Thoracic aorta (tissue), 2 donors: ENCODE data around the gene SEPTIN8. TPM values are rescaled to one million over a fixed set of nuclear protein-coding genes. Genes with fewer than 3 reads are reported as not detected.

Experiments used
- ATAC-seq: fragments of 150-250 bp; one replicate; pipeline ENCODE4 v1.8.0; 2017; ENCODE audit warnings: low read depth; ENCODE audit not compliant: insufficient number of reproducible peaks, low FRiP score
- DNase-seq: peaks from one replicate; pipeline ENCODE4 v3.0.0-alpha.2; 2020; ENCODE audit warnings: low spot score
- H3K27ac ChIP-seq, 2 donors: fragments of 200-600 bp; sonication (generic); 1 replicate in 1 of 2; 2 replicates in 1 of 2; pipeline ENCODE4 v1.5.1; 2016; ENCODE audit warnings: mild to moderate bottlenecking in 2 of 2, moderate library complexity in 2 of 2
- H3K27me3 ChIP-seq: fragments of 200-600 bp; sonication (generic); replicated peaks from 2 replicates; pipeline ENCODE4 v1.6.0; 2016; ENCODE audit warnings: mild to moderate bottlenecking; ENCODE audit not compliant: insufficient read depth
- H3K36me3 ChIP-seq: fragments of 200-600 bp; sonication (generic); one replicate; pipeline ENCODE4 v1.5.1; 2016
- H3K4me1 ChIP-seq, 2 donors: fragments of 200-600 bp; sonication (generic); 1 replicate in 1 of 2; 2 replicates in 1 of 2; pipeline versions ENCODE4 v1.5.1 to v1.6.0; 2016; ENCODE audit warnings: low read depth in 2 of 2, mild to moderate bottlenecking in 1 of 2; ENCODE audit not compliant: control insufficient read depth in 1 of 2
- H3K4me3 ChIP-seq: fragments of 200-600 bp; sonication (generic); 2 replicates; pipeline ENCODE4 v1.5.1; 2016; ENCODE audit warnings: mild to moderate bottlenecking
- H3K9me3 ChIP-seq: fragments of 200-600 bp; sonication (generic); 2 replicates; pipeline ENCODE4 v1.5.1; 2016
- total RNA-seq, 2 donors: library from RNA; depleted of rRNA; stranded (reverse); fragments of >200 nt; gene quantifications; one replicate each; pipeline versions ENCODE4 v1.1.0 to v1.2.3, GENCODE V29; 2016
- TF ChIP-seq, protein P1 (sequence below): fragments of 200-600 bp; sonication (generic); IDR thresholded peaks from one replicate; pipeline ENCODE4 v1.5.1; 2019; ENCODE audit warnings: antibody characterized with exemption

SEPTIN8 gene
- total RNA-seq, 2 donors from 2014 or later: 85.7 to 111 TPM

DNA sequence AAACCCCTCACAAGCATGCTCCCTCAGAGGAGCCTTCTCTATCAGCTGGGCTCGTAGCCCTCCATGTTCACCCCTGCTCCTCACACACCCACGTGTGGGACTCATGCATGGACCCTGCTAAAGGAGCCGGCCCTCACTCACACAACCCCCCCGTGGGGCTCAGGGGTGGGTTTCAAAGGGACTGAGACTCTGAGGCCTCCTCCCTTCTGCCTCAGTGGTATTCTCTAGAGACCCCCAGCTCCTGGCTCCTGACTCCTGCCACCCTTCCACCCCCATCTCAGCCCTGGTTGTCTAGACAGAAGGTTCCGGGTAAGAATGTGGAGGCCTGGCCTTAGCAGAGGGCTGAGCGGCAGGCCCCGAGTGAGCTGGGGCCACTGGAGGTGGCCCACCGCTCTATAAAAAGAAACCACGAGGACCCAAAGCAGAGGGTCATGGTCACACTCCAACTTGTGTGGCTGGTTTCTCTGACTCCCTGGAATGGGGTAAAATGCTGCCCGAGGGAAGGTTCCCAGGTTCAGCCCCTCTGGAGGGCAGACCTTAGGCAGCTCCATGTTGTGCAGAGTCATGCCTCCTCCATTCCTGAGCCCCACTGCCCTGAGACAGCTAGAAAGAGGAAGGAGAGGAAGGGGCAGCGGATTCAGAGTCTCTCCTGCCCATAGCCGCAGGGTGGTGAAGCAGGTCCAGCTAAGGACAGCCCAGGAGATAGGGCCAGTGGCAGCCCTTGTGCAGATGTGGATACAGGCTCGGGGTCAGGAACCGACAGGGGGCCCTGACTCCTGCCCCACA lies 10.8 kb downstream of the SEPTIN8 start:
- no peaks in the 10 kb centered on the region for H3K9me3 ChIP-seq
- ATAC-seq (no peak), DNase-seq (no peak)
- TF ChIP-seq, protein P1, sequence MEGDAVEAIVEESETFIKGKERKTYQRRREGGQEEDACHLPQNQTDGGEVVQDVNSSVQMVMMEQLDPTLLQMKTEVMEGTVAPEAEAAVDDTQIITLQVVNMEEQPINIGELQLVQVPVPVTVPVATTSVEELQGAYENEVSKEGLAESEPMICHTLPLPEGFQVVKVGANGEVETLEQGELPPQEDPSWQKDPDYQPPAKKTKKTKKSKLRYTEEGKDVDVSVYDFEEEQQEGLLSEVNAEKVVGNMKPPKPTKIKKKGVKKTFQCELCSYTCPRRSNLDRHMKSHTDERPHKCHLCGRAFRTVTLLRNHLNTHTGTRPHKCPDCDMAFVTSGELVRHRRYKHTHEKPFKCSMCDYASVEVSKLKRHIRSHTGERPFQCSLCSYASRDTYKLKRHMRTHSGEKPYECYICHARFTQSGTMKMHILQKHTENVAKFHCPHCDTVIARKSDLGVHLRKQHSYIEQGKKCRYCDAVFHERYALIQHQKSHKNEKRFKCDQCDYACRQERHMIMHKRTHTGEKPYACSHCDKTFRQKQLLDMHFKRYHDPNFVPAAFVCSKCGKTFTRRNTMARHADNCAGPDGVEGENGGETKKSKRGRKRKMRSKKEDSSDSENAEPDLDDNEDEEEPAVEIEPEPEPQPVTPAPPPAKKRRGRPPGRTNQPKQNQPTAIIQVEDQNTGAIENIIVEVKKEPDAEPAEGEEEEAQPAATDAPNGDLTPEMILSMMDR: no peak
- H3K27ac ChIP-seq: peak overlapping the region in 1 of 2 donors; percentile 54
- H3K36me3 ChIP-seq: peaks cover 27% of the 10 kb centered on the region
- peaks cover 26 to 52% of the 10 kb centered on the region in 2 donors for H3K4me1 ChIP-seq
- no peak overlapping the region for H3K4me3 ChIP-seq
- H3K27me3 ChIP-seq: no peaks in the 10 kb centered on the region

DNA sequence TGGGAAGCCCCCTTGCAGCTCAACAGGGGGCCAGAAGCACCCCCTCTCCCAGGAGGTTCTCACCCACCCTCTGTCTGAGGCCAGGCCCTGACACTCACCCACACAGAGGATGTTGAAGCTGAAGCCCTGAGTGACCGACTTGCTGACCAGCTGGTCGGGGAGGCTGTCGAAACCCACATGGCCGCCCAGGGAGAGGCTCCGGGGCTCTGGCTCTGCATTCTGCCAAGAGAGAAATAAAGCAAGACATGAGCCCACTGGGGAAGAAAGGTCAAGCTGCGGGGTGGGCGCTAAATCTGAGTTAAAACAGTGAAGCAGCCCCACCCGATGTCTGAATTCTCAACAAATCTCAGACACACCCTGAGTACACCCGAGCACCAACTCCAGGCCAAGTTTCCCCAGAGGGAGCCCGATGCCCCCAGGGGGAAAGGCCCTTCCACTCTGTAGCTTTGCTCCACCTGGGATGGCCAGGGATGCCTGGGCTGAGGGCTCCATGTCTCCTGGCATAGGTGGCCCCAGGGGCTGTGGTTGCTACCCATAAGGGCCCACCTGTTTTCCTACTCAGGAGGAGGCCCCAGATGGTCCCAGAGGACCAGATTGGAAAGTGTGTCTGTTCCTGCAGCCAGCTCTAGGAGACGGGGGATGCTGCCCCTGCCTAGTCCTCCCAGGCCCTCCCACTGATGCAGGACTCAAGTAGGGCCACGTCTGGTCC lies 11.6 kb downstream of the SEPTIN8 start:
- peaks cover 18 to 45% of the 10 kb centered on the region in 2 donors for H3K4me1 ChIP-seq
- no peaks in the 10 kb centered on the region for H3K27me3 ChIP-seq
- DNase-seq (no peak), ATAC-seq (no peak)
- H3K4me3 ChIP-seq: no peak overlapping the region
- no peaks in the 10 kb centered on the region for H3K9me3 ChIP-seq
- H3K36me3 ChIP-seq: peaks cover 35% of the 10 kb centered on the region
- peak overlapping the region in 1 of 2 donors; percentile 54 for H3K27ac ChIP-seq
- TF ChIP-seq, protein P1: no peak

DNA sequence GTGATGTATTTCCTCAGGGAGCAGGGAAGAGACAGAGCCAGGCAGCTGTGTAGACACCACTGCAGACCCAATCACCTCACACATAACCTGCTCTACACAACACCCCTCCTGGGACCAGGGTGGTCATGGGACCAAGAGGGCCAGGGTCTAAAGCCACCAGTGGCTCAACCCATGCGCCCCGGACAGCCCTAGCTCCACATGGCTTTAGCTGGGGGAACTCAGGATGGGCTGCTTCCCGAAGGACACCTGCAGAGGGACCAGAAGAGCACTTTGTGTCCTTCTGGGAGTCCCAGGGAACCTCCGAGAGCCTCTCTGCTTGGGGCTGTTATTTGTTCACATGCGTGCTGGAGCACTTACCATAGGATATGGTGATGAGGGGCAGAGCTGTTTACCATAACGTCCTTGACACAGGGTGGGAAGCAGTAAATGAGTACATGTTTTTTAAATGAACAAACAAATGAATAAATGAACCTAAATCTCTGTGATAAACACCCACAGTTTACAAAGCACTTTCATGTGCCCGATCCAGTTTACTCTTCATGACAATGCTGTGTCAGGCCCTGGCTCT lies 12.3 kb downstream of the SEPTIN8 start:
- Histone ChIP-seq H3K4me3 (no peak overlapping the region), H3K27ac (no peak overlapping the region), H3K27me3 (no peaks in the 10 kb centered on the region), H3K36me3 (peaks cover 40% of the 10 kb centered on the region), H3K9me3 (no peaks in the 10 kb centered on the region), H3K4me1 (peaks cover 14 to 41% of the 10 kb centered on the region in 2 donors)
- TF ChIP-seq, protein P1: no peak
- ATAC-seq: no peak
- DNase-seq: no peak

DNA sequence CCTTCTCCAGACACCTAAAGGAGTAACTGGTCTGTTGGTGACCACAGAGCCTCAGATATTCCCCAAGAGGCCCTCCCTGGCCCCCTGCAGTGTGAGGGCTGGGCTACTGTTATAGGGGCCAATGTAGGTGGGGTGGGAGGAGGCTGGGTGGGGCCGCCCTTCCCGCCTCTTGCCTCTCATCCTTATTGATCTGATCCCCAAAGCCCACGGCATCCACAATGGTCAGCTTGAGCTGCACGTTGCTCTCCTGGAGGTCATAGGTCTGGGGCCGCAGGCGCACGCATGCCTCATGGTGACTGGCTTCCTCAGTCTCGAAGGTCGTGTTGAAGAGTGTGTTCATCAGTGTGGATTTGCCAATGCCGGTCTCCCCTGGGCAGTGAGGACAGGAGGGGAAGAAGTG lies 13.0 kb downstream of the SEPTIN8 start:
- ATAC-seq (no peak), DNase-seq (no peak)
- no peaks in the 10 kb centered on the region for H3K27me3 ChIP-seq
- peaks cover 14 to 34% of the 10 kb centered on the region in 2 donors for H3K4me1 ChIP-seq
- TF ChIP-seq, protein P1: no peak
- H3K27ac ChIP-seq: no peak overlapping the region
- peaks cover 44% of the 10 kb centered on the region for H3K36me3 ChIP-seq
- no peak overlapping the region for H3K4me3 ChIP-seq
- H3K9me3 ChIP-seq: no peaks in the 10 kb centered on the region
